ENCODE results near the gene NYAP2.

NYAP2 gene

GRCh38 chr2:225402210-225402776 lies 2.8 kb downstream of the NYAP2 start:
- no peak overlapping the region for H3K27ac Mint-ChIP-seq
- H3K4me3 Mint-ChIP-seq, result no peak overlapping the region
- no peaks in the 10 kb centered on the region for H3K9me3 Mint-ChIP-seq
- H3K4me1 Mint-ChIP-seq, result no peaks in the 10 kb centered on the region
- H3K36me3 Mint-ChIP-seq (ENCODE audit: low read depth), result no peaks in the 10 kb centered on the region
- TF ChIP-seq CTCF (IDR thresholded peaks at IDR 0.05; ENCODE audit: unreplicated experiment in 3 of 3), result no peak
- peaks cover 12% of the 10 kb centered on the region for H3K27me3 Mint-ChIP-seq (ENCODE audit: low read depth)

DNA sequence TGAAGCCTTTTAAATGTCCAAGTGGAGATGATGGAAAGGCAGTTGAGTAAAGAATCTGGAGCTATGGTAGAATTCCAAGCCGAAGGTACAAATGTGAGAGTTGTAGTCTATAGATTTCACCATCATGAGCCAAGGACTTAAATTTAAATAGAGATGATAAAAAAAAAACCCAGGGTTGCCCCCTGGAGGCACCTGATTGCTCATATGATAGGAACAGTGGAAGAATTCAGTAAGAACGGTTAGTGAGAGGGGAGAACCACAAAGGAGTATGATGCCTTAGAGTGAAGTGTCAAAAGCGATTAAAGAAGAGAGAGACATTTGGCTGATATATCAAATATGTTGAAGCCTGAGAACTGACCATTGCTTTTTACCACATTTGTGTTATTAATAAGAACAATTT lies 11.9 kb downstream of the NYAP2 start:
- Mint-ChIP-seq H3K27ac (no peak overlapping the region), H3K36me3 (ENCODE audit: low read depth) (no peaks in the 10 kb centered on the region), H3K9me3 (no peaks in the 10 kb centered on the region), H3K4me3 (no peak overlapping the region), H3K4me1 (no peaks in the 10 kb centered on the region), H3K27me3 (ENCODE audit: low read depth) (no peaks in the 10 kb centered on the region)
- TF ChIP-seq CTCF (IDR thresholded peaks at IDR 0.05; ENCODE audit: unreplicated experiment in 3 of 3), result no peak

GRCh38 chr2:225413786-225414185 lies 14.3 kb downstream of the NYAP2 start:
- Mint-ChIP-seq H3K4me1 (no peaks in the 10 kb centered on the region), H3K36me3 (ENCODE audit: low read depth) (no peaks in the 10 kb centered on the region), H3K9me3 (no peaks in the 10 kb centered on the region), H3K4me3 (no peak overlapping the region), H3K27ac (no peak overlapping the region), H3K27me3 (ENCODE audit: low read depth) (no peaks in the 10 kb centered on the region)
- TF ChIP-seq CTCF (IDR thresholded peaks at IDR 0.05; ENCODE audit: unreplicated experiment in 3 of 3), result no peak

DNA sequence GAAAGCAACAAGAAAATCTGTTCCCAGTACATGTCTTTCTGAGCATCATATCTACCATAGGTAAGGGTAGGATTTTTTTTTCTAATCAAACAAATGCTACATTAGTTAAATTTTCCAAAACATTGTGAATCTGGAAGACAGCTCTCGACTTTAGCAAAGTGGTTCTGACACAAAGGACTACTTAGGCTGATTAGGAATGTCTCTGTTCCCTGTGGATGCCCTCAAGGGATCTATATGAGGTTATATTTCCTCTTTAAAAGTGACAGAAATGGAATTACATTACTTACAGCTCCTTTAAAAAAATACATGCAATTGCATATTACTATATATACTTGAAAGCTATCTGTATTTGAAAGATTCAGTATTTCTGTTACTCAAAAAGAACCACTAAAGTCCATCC lies 15.4 kb downstream of the NYAP2 start:
- H3K9me3 Mint-ChIP-seq, result no peaks in the 10 kb centered on the region
- no peak for TF ChIP-seq CTCF (IDR thresholded peaks at IDR 0.05; ENCODE audit: unreplicated experiment in 3 of 3)
- no peak overlapping the region for H3K27ac Mint-ChIP-seq
- no peaks in the 10 kb centered on the region for H3K27me3 Mint-ChIP-seq (ENCODE audit: low read depth)
- no peak overlapping the region for H3K4me3 Mint-ChIP-seq
- no peaks in the 10 kb centered on the region for H3K36me3 Mint-ChIP-seq (ENCODE audit: low read depth)
- no peaks in the 10 kb centered on the region for H3K4me1 Mint-ChIP-seq

DNA sequence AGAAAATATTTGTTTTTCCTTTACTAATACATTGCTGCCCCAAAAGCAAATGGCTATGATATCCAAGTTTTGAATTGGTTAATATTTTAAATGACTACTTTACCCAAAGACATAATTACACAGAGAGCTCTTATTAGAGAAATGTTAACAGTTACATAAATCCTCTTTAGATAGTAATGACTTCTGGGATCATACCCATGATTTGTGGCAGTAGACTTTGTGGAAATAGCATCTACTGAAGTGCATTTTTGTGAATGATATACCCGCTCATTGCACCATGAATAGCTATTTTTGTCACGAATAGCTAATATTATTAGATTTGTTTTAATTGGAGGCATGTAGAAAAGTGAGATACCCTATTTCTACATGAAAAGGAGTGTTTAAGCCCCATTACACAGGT lies 15.8 kb downstream of the NYAP2 start:
- H3K4me1 Mint-ChIP-seq, result no peaks in the 10 kb centered on the region
- no peaks in the 10 kb centered on the region for H3K9me3 Mint-ChIP-seq
- H3K27me3 Mint-ChIP-seq (ENCODE audit: low read depth), result no peaks in the 10 kb centered on the region
- H3K36me3 Mint-ChIP-seq (ENCODE audit: low read depth), result no peaks in the 10 kb centered on the region
- no peak overlapping the region for H3K4me3 Mint-ChIP-seq
- TF ChIP-seq CTCF (IDR thresholded peaks at IDR 0.05; ENCODE audit: unreplicated experiment in 3 of 3), result no peak
- H3K27ac Mint-ChIP-seq, result no peak overlapping the region

DNA sequence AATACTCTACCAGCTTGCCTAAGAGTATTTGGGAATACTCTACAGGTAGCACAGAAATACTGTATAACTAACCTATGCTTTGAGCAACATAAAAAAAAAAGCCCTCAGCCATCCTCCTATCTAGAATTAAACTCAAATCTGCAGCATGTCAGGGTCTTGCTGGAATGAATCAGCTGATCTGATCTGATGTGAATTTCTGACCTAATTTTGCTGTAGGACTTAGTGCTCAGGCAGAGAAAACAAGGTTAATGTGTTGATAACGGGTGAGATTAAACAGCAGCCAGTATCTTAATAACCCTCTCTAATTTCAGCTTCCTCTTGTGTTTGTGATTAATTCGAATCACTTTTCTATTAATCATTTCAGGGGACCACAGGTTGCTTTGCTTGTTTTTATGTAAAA lies 16.3 kb downstream of the NYAP2 start:
- H3K27me3 Mint-ChIP-seq (ENCODE audit: low read depth), result no peaks in the 10 kb centered on the region
- no peak overlapping the region for H3K27ac Mint-ChIP-seq
- H3K4me1 Mint-ChIP-seq, result no peaks in the 10 kb centered on the region
- H3K36me3 Mint-ChIP-seq (ENCODE audit: low read depth), result no peaks in the 10 kb centered on the region
- TF ChIP-seq CTCF (IDR thresholded peaks at IDR 0.05; ENCODE audit: unreplicated experiment in 3 of 3), result no peak
- H3K4me3 Mint-ChIP-seq, result no peak overlapping the region
- no peaks in the 10 kb centered on the region for H3K9me3 Mint-ChIP-seq
